Measurements from ENCODE around the gene SAMHD1. TPM values are rescaled to one million over a fixed set of nuclear protein-coding genes. Genes with fewer than 3 reads are reported as not detected.
A peak's percentile ranks its signal among the peaks of the same experiment; 100 is the strongest.

The SAMHD1 gene
- total and polyA plus RNA-seq, 2 donors (not counting 1 experiment from before 2014, with no cell fraction given), result 7.9 to 12.8 TPM

DNA sequence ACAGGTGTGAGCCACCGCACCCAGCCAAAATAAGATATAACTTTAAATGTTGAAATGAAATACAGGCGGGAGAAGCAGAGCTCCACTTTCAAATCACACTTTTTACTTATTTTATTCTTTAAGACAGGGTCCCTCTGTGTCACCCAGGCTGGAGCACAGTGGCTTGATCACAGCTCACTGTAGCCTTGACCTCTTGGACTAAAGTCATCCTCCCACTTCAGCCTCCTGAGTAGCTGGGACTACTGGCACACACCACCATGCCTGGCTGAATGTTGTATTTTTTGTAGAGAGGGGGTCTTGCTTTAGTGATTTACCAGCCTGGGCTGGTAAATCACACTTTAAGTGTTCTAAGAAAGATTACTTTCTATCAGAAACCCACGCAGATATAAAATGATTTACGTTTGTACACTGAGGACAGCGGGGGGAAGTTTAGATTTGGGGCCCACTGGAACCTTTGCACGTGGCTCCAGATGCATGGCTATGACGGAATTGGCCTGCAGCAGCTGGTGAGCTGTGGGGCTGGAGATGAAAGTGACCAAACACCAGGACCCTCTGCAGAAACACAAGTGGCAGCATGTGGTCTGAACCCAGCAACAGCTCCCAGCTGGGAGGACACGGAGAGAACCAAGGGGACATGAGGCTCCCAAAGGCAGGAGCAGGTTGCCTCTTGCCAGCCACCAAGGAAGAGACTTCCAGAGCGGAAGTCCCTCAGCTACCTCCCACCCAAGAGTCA lies 102.0 kb downstream of the SAMHD1 start:
- Histone ChIP-seq H3K4me1 (ENCODE audit: control insufficient read depth in 2 of 2, insufficient read depth in 2 of 2, low read length in 2 of 2) (peaks cover 64 to 76% of the 10 kb centered on the region in 2 donors), H3K9ac (ENCODE audit: low read length) (no peak overlapping the region), H3K27me3 (replicated peaks in 1 of 4; ENCODE audit: control extremely low read depth in 1 of 4, control insufficient read depth in 3 of 4, insufficient read depth in 4 of 4, low read length in 3 of 4) (no peaks in the 10 kb centered on the region), H3K4me3 (ENCODE audit: control extremely low read depth in 1 of 5, extremely low read depth in 1 of 5, insufficient read depth in 1 of 5, low read depth in 2 of 5, low read length in 4 of 5) (no peak overlapping the region), H4K20me1 (ENCODE audit: control insufficient read depth, insufficient read depth, low read length, poor library complexity, severe bottlenecking) (no peaks in the 10 kb centered on the region), H3K36me3 (replicated peaks in 1 of 2; ENCODE audit: control extremely low read depth in 1 of 2, control insufficient read depth in 1 of 2, extremely low read depth in 1 of 2, insufficient read depth in 2 of 2, low read length in 1 of 2) (no peaks in the 10 kb centered on the region), H3K79me2 (ENCODE audit: control insufficient read depth, insufficient read depth, low read length) (peaks cover 88% of the 10 kb centered on the region), H2AFZ (ENCODE audit: insufficient read depth, low read depth, low read length, poor library complexity, severe bottlenecking) (no peak overlapping the region), H3K9me3 (ENCODE audit: control extremely low read depth in 1 of 3, control insufficient read depth in 2 of 3, insufficient read depth in 1 of 3, low read length in 2 of 3) (peaks cover 0 to 12% (median 0%) of the 10 kb centered on the region in 3 donors), H3K27ac (ENCODE audit: low read length in 2 of 2) (peak overlapping the region in 1 of 2 donors; percentile 24), H3K4me2 (replicated peaks; ENCODE audit: low read depth, low read length, poor library complexity, severe bottlenecking) (peak overlapping the region; percentile 29)
- WGBS (ENCODE audit: insufficient coverage), result 93% methylated on average over 6 of the region's 9 CpGs
- Mint-ChIP-seq H3K4me3 (no peak overlapping the region), H3K27ac (peak overlapping the region; percentile 71), H3K9me3 (ENCODE audit: insufficient read depth) (no peaks in the 10 kb centered on the region), H3K4me1 (peaks cover 77% of the 10 kb centered on the region), H3K27me3 (no peaks in the 10 kb centered on the region)
- ChIA-PET POLR2A (no interaction called here), CTCF (interaction anchor here (0.5 to 1.3 kb wide), 7 partner anchors 12 to 358 kb away, joined by 3 to 4 read pairs (median 3); partner anchors contain the start of gene DSN1)
- intact Hi-C loops (cut with micrococcal nuclease), result loop anchor here (2.0 to 5.0 kb wide), 2 partner anchors 13 to 77 kb away; partner anchors contain the start of gene DSN1
- TF ChIP-seq EZH2 (IDR thresholded peaks at IDR 0.05; ENCODE audit: borderline replicate concordance, insufficient read depth, low read depth, low read length, poor library complexity, severe bottlenecking), result no peak
- TF ChIP-seq CTCF (IDR thresholded peaks at IDR 0.05), result no peak
- DNase-seq (no peak), ATAC-seq (ENCODE audit: low read depth) (no peak)

- Histone ChIP-seq H3K4me1 (ENCODE audit: control insufficient read depth in 2 of 2, insufficient read depth in 2 of 2, low read length in 2 of 2) (peaks cover 70 to 84% of the 10 kb centered on the region in 2 donors), H3K9me3 (ENCODE audit: control extremely low read depth in 1 of 3, control insufficient read depth in 2 of 3, insufficient read depth in 1 of 3, low read length in 2 of 3) (peaks cover 0 to 12% (median 0%) of the 10 kb centered on the region in 3 donors), H3K9ac (ENCODE audit: low read length) (no peak overlapping the region), H3K4me3 (ENCODE audit: control extremely low read depth in 1 of 5, extremely low read depth in 1 of 5, insufficient read depth in 1 of 5, low read depth in 2 of 5, low read length in 4 of 5) (no peak overlapping the region), H3K27me3 (replicated peaks in 1 of 4; ENCODE audit: control extremely low read depth in 1 of 4, control insufficient read depth in 3 of 4, insufficient read depth in 4 of 4, low read length in 3 of 4) (no peaks in the 10 kb centered on the region), H3K36me3 (replicated peaks in 1 of 2; ENCODE audit: control extremely low read depth in 1 of 2, control insufficient read depth in 1 of 2, extremely low read depth in 1 of 2, insufficient read depth in 2 of 2, low read length in 1 of 2) (no peaks in the 10 kb centered on the region), H4K20me1 (ENCODE audit: control insufficient read depth, insufficient read depth, low read length, poor library complexity, severe bottlenecking) (no peaks in the 10 kb centered on the region), H3K4me2 (replicated peaks; ENCODE audit: low read depth, low read length, poor library complexity, severe bottlenecking) (no peak overlapping the region), H2AFZ (ENCODE audit: insufficient read depth, low read depth, low read length, poor library complexity, severe bottlenecking) (no peak overlapping the region), H3K79me2 (ENCODE audit: control insufficient read depth, insufficient read depth, low read length) (peaks cover 79% of the 10 kb centered on the region), H3K27ac (ENCODE audit: low read length in 2 of 2) (peak overlapping the region in 1 of 2 donors; percentile 7)
- TF ChIP-seq CTCF (IDR thresholded peaks at IDR 0.05), result no peak
- no peak for TF ChIP-seq EZH2 (IDR thresholded peaks at IDR 0.05; ENCODE audit: borderline replicate concordance, insufficient read depth, low read depth, low read length, poor library complexity, severe bottlenecking)
- Mint-ChIP-seq H3K27me3 (no peaks in the 10 kb centered on the region), H3K4me3 (peak overlapping the region; percentile 44), H3K27ac (peak overlapping the region; percentile 50), H3K4me1 (peaks cover 76% of the 10 kb centered on the region), H3K9me3 (ENCODE audit: insufficient read depth) (no peaks in the 10 kb centered on the region)
- ChIA-PET CTCF (interaction anchor here (0.9 to 4.5 kb wide), 6 partner anchors 10 to 75 kb away, joined by 3 to 47 read pairs (median 3); partner anchors contain the start of gene DSN1), POLR2A (no interaction called here)
- intact Hi-C loops (cut with micrococcal nuclease), result loop anchor here (5.0 kb wide), 1 partner anchor 76 kb away; the partner anchor contains the start of gene DSN1
- no peak for ATAC-seq (ENCODE audit: low read depth)
- DNase-seq, result no peak
These were observed 102.8 kb downstream of the SAMHD1 start for GRCh38 chr20:36848677-36849076.
